Neural cell (in vitro differentiated cells): ENCODE measurements around the gene CCNI2.

ENCODE experiments used
- CTCF ChIP-seq: fragments of 450-650 bp; IDR thresholded peaks from 2 replicates; pipeline ENCODE4 v1.5.1; 2014; ENCODE audit warnings: antibody characterized with exemption, mild to moderate bottlenecking, moderate library complexity; ENCODE audit not compliant: poor library complexity, severe bottlenecking
- EP300 ChIP-seq: fragments of 450-650 bp; conservative IDR thresholded peaks from 2 replicates; pipeline ENCODE4 v1.6.1; 2014; ENCODE audit warnings: antibody characterized with exemption, mild to moderate bottlenecking, moderate library complexity; ENCODE audit not compliant: poor library complexity, severe bottlenecking
- POLR2AphosphoS5 ChIP-seq: IDR thresholded peaks from 2 replicates; pipeline ENCODE4 v1.6.1; 2012
- RAD21 ChIP-seq: fragments of 450-650 bp; conservative IDR thresholded peaks from 2 replicates; pipeline ENCODE4 v1.6.1; 2014; ENCODE audit warnings: antibody characterized with exemption, mild to moderate bottlenecking, moderate library complexity
- SMC3 ChIP-seq: fragments of 450-650 bp; conservative IDR thresholded peaks from 2 replicates; pipeline ENCODE4 v1.6.1; 2014; ENCODE audit warnings: antibody characterized with exemption, mild to moderate bottlenecking, moderate library complexity; ENCODE audit not compliant: poor library complexity
- TAF1 ChIP-seq: IDR thresholded peaks from 2 replicates; pipeline ENCODE4 v1.6.1; 2012; ENCODE audit warnings: low read depth

GRCh38 chr5:132774896-132775295, 27.7 kb downstream of the CCNI2 start:
- TF ChIP-seq CTCF, result no peak
- no peak for TF ChIP-seq POLR2AphosphoS5
- no peak for TF ChIP-seq RAD21
- no peak for TF ChIP-seq TAF1
- TF ChIP-seq EP300, result no peak
- TF ChIP-seq SMC3, result no peak
